OCI-LY7 (cell line): ENCODE results near the gene RGS7BP. TPM values are rescaled to one million over a fixed set of nuclear protein-coding genes. Genes with fewer than 3 reads are reported as not detected.

Experiments
- BruUV-seq: library from RNA; stranded (reverse); fragments of 400-500 nt; replicated peaks from 2 replicates; lab custom pipeline; 2021; lab: Mats Ljungman, UMichigan
- CTCF ChIA-PET: fragments of 300-600 bp; sonication (Branson Sonifier 250); formaldehyde crosslinking; loops from one replicate; lab custom pipeline; 2022; ENCODE audit warnings: antibody characterized with exemption; ENCODE audit not compliant: unreplicated experiment; lab: Charles Lee
- POLR2A ChIA-PET: fragments of 300-600 bp; sonication (Branson Sonifier 250); formaldehyde crosslinking; loops from one replicate; lab custom pipeline; 2022; ENCODE audit warnings: antibody characterized with exemption; lab: Charles Lee
- DNase-seq: peaks from one replicate; pipeline ENCODE4 v3.0.0-alpha.2; 2015; ENCODE audit warnings: low spot score
- H2AFZ ChIP-seq: fragments of 200-600 bp; sonication (generic), shearing (Covaris generic); 2 replicates; pipeline ENCODE4 v1.6.1; 2014; ENCODE audit warnings: mild to moderate bottlenecking, antibody characterized with exemption, low read length, moderate library complexity
- H3K27ac ChIP-seq: fragments of 200-600 bp; sonication (generic); 2 replicates; pipeline ENCODE4 v1.5.1; 2014; ENCODE audit warnings: mixed run types, low read depth, mild to moderate bottlenecking, moderate library complexity, low read length, inconsistent platforms; ENCODE audit not compliant: poor library complexity, severe bottlenecking
- H3K36me3 ChIP-seq: fragments of 200-600 bp; sonication (generic); 2 replicates; pipeline ENCODE4 v1.6.1; 2014; ENCODE audit warnings: mild to moderate bottlenecking, antibody characterized with exemption, low read length, moderate library complexity, mixed read lengths; ENCODE audit not compliant: insufficient read depth
- H3K4me1 ChIP-seq: fragments of 200-600 bp; sonication (generic); 2 replicates; pipeline ENCODE4 v1.5.1; 2014; ENCODE audit warnings: mild to moderate bottlenecking, low read length; ENCODE audit not compliant: insufficient read depth, poor library complexity, severe bottlenecking
- H3K4me2 ChIP-seq: fragments of 200-600 bp; sonication (generic); 2 replicates; pipeline ENCODE4 v1.6.1; 2014; ENCODE audit warnings: mild to moderate bottlenecking, low read length
- H3K4me3 ChIP-seq: fragments of 200-600 bp; sonication (generic); 2 replicates; pipeline ENCODE4 v1.5.1; 2014; ENCODE audit warnings: mild to moderate bottlenecking, low read depth, low read length; ENCODE audit not compliant: poor library complexity, severe bottlenecking
- H3K79me2 ChIP-seq: fragments of 200-600 bp; sonication (generic); 2 replicates; pipeline ENCODE4 v1.6.1; 2016; ENCODE audit warnings: low read depth, mild to moderate bottlenecking, low read length, moderate library complexity, mixed read lengths; ENCODE audit not compliant: insufficient read depth
- H3K9me2 ChIP-seq: fragments of 200-600 bp; sonication (generic); 2 replicates; pipeline ENCODE4 v1.6.1; 2016; ENCODE audit warnings: mild to moderate bottlenecking, low read length, mixed read lengths; ENCODE audit not compliant: insufficient read depth
- H3K9me3 ChIP-seq: fragments of 200-600 bp; sonication (generic); 2 replicates; pipeline ENCODE4 v1.6.1; 2014; ENCODE audit warnings: mild to moderate bottlenecking, mixed run types, low read length, mixed read lengths
- H4K20me1 ChIP-seq: fragments of 200-600 bp; sonication (generic); 2 replicates; pipeline ENCODE4 v1.6.1; 2014; ENCODE audit warnings: mild to moderate bottlenecking, antibody characterized with exemption, low read length, moderate library complexity, mixed read lengths; ENCODE audit not compliant: insufficient read depth
- EZH2phosphoT487 ChIP-seq: fragments of 200-600 bp; sonication (generic); IDR thresholded peaks from 2 replicates; pipeline ENCODE4 v1.6.1; 2018; ENCODE audit warnings: low read depth, borderline replicate concordance, mild to moderate bottlenecking, mixed run types, antibody characterized with exemption, low read length, moderate library complexity, mixed read lengths
- intact Hi-C: fragments of 100-400 bp; cut with micrococcal nuclease; formaldehyde crosslinking; loops from one replicate; pipeline ENCODE4 v1.10.0; 2022; ENCODE audit not compliant: unreplicated experiment
- total RNA-seq, 2 experiments: library from RNA; depleted of rRNA in 1 of 2; stranded (reverse); fragments of >200 nt in 1 of 2; shearing (Covaris generic) in 1 of 2; gene quantifications; 2 replicates each; pipeline ENCODE4 v1.2.3, GENCODE V29; 2014 to 2022
- TF ChIP-seq, protein P1 (sequence below): fragments of 200-600 bp; sonication (generic); conservative IDR thresholded peaks from 2 replicates; pipeline ENCODE4 v1.5.1; 2014; ENCODE audit warnings: mild to moderate bottlenecking, antibody characterized with exemption, low read length, moderate library complexity, mixed read lengths

Gene RGS7BP
- total RNA-seq, 2 experiments from 2014 or later = not detected

DNA sequence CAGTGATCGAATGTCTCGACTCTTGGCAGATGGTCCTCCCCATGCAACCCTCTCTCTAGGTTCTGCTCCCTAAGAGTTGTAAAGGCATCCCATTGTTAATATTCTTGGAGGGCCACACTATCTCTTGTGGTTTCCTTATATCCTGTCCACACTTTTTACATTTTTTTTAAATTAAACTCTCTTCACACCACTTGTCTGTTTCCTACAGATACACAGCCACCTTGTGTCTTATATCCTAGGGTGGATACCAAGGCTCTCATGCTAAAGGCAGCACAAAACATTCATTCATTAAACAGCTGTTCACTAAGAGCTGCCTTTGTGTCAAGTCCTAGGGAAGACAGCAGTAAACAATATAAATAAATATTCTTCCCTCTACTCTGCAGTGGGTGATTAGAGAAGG, 124.0 kb downstream of the RGS7BP start:
- CTCF ChIA-PET = no interaction called here
- intact Hi-C loops = loop anchor here (10.0 kb wide), 1 partner anchor 325 kb away; no protein-coding TSS in a partner anchor
- Histone ChIP-seq H4K20me1 (no peaks in the 10 kb centered on the region), H3K4me3 (no peak overlapping the region), H3K36me3 (no peaks in the 10 kb centered on the region), H3K4me2 (no peak overlapping the region), H2AFZ (no peak overlapping the region), H3K9me3 (no peaks in the 10 kb centered on the region), H3K4me1 (no peaks in the 10 kb centered on the region), H3K9me2 (no peaks in the 10 kb centered on the region), H3K79me2 (no peaks in the 10 kb centered on the region), H3K27ac (no peak overlapping the region)
- DNase-seq = no peak
- POLR2A ChIA-PET = no interaction called here
- no TSS peak for BruUV-seq
- TF ChIP-seq, protein P1, sequence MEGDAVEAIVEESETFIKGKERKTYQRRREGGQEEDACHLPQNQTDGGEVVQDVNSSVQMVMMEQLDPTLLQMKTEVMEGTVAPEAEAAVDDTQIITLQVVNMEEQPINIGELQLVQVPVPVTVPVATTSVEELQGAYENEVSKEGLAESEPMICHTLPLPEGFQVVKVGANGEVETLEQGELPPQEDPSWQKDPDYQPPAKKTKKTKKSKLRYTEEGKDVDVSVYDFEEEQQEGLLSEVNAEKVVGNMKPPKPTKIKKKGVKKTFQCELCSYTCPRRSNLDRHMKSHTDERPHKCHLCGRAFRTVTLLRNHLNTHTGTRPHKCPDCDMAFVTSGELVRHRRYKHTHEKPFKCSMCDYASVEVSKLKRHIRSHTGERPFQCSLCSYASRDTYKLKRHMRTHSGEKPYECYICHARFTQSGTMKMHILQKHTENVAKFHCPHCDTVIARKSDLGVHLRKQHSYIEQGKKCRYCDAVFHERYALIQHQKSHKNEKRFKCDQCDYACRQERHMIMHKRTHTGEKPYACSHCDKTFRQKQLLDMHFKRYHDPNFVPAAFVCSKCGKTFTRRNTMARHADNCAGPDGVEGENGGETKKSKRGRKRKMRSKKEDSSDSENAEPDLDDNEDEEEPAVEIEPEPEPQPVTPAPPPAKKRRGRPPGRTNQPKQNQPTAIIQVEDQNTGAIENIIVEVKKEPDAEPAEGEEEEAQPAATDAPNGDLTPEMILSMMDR = no peak
- TF ChIP-seq EZH2phosphoT487 = no peak

DNA sequence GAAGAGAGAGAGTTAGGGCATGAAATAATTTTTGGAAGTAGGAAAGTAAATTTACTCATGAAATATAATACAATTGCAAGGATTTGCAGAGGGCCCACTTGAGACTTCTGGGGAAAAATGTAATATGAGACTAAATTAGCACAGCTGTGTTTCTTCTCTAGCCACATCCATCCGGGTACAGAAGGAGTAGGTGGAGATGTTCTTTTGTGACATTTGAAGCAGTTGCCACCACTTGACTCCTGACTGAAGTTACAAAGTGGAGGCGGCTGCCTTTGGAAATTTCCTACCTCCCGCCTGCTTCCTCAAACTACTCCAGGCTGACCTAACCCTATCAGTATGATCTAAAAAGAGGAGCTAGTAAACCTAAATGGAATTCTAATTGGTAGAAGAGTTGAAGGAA, 126.4 kb downstream of the RGS7BP start:
- no peak overlapping the region for H3K4me2 ChIP-seq
- intact Hi-C loops = loop anchor here (10.0 kb wide), 1 partner anchor 323 kb away; no protein-coding TSS in a partner anchor

More for the DNA sequence above, 126.4 kb downstream of the RGS7BP start:
- Histone ChIP-seq H3K36me3 (no peaks in the 10 kb centered on the region), H3K9me2 (no peaks in the 10 kb centered on the region), H2AFZ (no peak overlapping the region), H4K20me1 (no peaks in the 10 kb centered on the region), H3K79me2 (no peaks in the 10 kb centered on the region), H3K27ac (no peak overlapping the region), H3K9me3 (no peaks in the 10 kb centered on the region), H3K4me3 (no peak overlapping the region), H3K4me1 (no peaks in the 10 kb centered on the region)
- no peak for DNase-seq
- BruUV-seq = no TSS peak
- ChIA-PET CTCF (no interaction called here), POLR2A (interaction anchor here (0.7 kb wide), 1 partner anchor 623 kb away, joined by 3 read pairs; no protein-coding TSS in a partner anchor)
- no peak for TF ChIP-seq EZH2phosphoT487
- TF ChIP-seq, protein P1 = no peak
